ENCODE data around the gene MCF2L. TPM values are rescaled to one million over a fixed set of nuclear protein-coding genes. Genes with fewer than 3 reads are reported as not detected.
"Not testable (repeated sequence)": the region's sequence is repeated elsewhere in the genome, so short reads cannot be mapped to it uniquely, and the experiment has no call there.

MCF2L gene
- total RNA-seq, 1 experiment from 2014 or later: 5.8 TPM

- Histone ChIP-seq H3K36me3 (no peaks in the 10 kb centered on the region), H3K4me3 (no peak overlapping the region), H3K9me3 (no peaks in the 10 kb centered on the region), H3K27me3 (no peaks in the 10 kb centered on the region; the same call in 1 of the 2 replicates)
- no peak for DNase-seq
Measured at GRCh38 chr13:113091211-113091771, 122.3 kb downstream of the MCF2L start.

- H3K4me3 ChIP-seq: no peak overlapping the region
- DNase-seq: no peak
- H3K9me3 ChIP-seq: no peaks in the 10 kb centered on the region
- no peaks in the 10 kb centered on the region; the same call in 1 of the 2 replicates for H3K27me3 ChIP-seq
- no peaks in the 10 kb centered on the region for H3K36me3 ChIP-seq
Measured at GRCh38 chr13:113091891-113092775, 123.1 kb downstream of the MCF2L start.

- Histone ChIP-seq H3K4me3 (no peak overlapping the region), H3K36me3 (no peaks in the 10 kb centered on the region), H3K9me3 (no peaks in the 10 kb centered on the region), H3K27me3 (0 out of 2 replicates have a peak, but pooled peaks cover 2% of the 10 kb centered on the region)
- DNase-seq: no peak
Measured at GRCh38 chr13:113092776-113093579, 124.0 kb downstream of the MCF2L start.

GRCh38 chr13:113093580-113094409 is 124.8 kb downstream of the MCF2L start:
- Histone ChIP-seq H3K36me3 (no peaks in the 10 kb centered on the region), H3K4me3 (no peak overlapping the region), H3K9me3 (no peaks in the 10 kb centered on the region), H3K27me3 (peaks cover 2% of the 10 kb centered on the region; the same call in 1 of the 2 replicates)
- DNase-seq: no peak

GRCh38 chr13:113094410-113094800 is 125.4 kb downstream of the MCF2L start:
- Histone ChIP-seq H3K4me3 (no peak overlapping the region), H3K9me3 (no peaks in the 10 kb centered on the region), H3K36me3 (no peaks in the 10 kb centered on the region), H3K27me3 (peaks cover 2% of the 10 kb centered on the region; the same call in 1 of the 2 replicates)
- no peak for DNase-seq

- Histone ChIP-seq H3K27me3 (peaks cover 2% of the 10 kb centered on the region; the same call in 1 of the 2 replicates), H3K4me3 (no peak overlapping the region), H3K36me3 (no peaks in the 10 kb centered on the region), H3K9me3 (no peaks in the 10 kb centered on the region)
- DNase-seq: no peak
Measured at GRCh38 chr13:113095146-113096051, 126.4 kb downstream of the MCF2L start.

- DNase-seq: no peak
- Histone ChIP-seq H3K36me3 (no peaks in the 10 kb centered on the region), H3K27me3 (peaks cover 2% of the 10 kb centered on the region; the same call in 1 of the 2 replicates), H3K4me3 (no peak overlapping the region), H3K9me3 (no peaks in the 10 kb centered on the region)
Measured at GRCh38 chr13:113096052-113096744, 127.2 kb downstream of the MCF2L start.

- no peaks in the 10 kb centered on the region for H3K36me3 ChIP-seq
- H3K9me3 ChIP-seq: no peaks in the 10 kb centered on the region
- no peak overlapping the region for H3K4me3 ChIP-seq
- no peak for DNase-seq
- H3K27me3 ChIP-seq: peaks cover 2% of the 10 kb centered on the region; the same call in 1 of the 2 replicates
Measured at GRCh38 chr13:113096745-113097305, 127.8 kb downstream of the MCF2L start.

- H3K36me3 ChIP-seq: no peaks in the 10 kb centered on the region
- no peaks in the 10 kb centered on the region for H3K9me3 ChIP-seq
- no peak overlapping the region for H3K4me3 ChIP-seq
- H3K27me3 ChIP-seq: peaks cover 2% of the 10 kb centered on the region; the same call in 1 of the 2 replicates
- DNase-seq: no peak
Measured at GRCh38 chr13:113097651-113098050, 128.6 kb downstream of the MCF2L start.

GRCh38 chr13:113098162-113098732 is 129.2 kb downstream of the MCF2L start:
- Histone ChIP-seq H3K36me3 (no peaks in the 10 kb centered on the region), H3K4me3 (no peak overlapping the region), H3K9me3 (no peaks in the 10 kb centered on the region), H3K27me3 (peaks cover 2% of the 10 kb centered on the region; the same call in 1 of the 2 replicates)
- no peak for DNase-seq

GRCh38 chr13:113099142-113099541 is 130.1 kb downstream of the MCF2L start:
- Histone ChIP-seq H3K27me3 (peaks cover 2% of the 10 kb centered on the region; the same call in 1 of the 2 replicates), H3K9me3 (no peaks in the 10 kb centered on the region), H3K36me3 (no peaks in the 10 kb centered on the region), H3K4me3 (no peak overlapping the region)
- no peak for DNase-seq

- not testable (repeated sequence) for H3K9me3 ChIP-seq, H3K27me3 ChIP-seq, H3K36me3 ChIP-seq, H3K4me3 ChIP-seq, DNase-seq
Measured at GRCh38 chr13:113102302-113102701, 133.3 kb downstream of the MCF2L start.

GRCh38 chr13:113102727-113103126 is 133.7 kb downstream of the MCF2L start:
- no peak for DNase-seq
- Histone ChIP-seq H3K27me3 (no peaks in the 10 kb centered on the region; the same call in 1 of the 2 replicates), H3K36me3 (no peaks in the 10 kb centered on the region), H3K9me3 (no peaks in the 10 kb centered on the region), H3K4me3 (no peak overlapping the region)

- Histone ChIP-seq H3K36me3 (no peaks in the 10 kb centered on the region), H3K4me3 (no peak overlapping the region), H3K9me3 (no peaks in the 10 kb centered on the region), H3K27me3 (no peaks in the 10 kb centered on the region; the same call in 1 of the 2 replicates)
- no peak for DNase-seq
Measured at GRCh38 chr13:113103646-113104045, 134.6 kb downstream of the MCF2L start.
